Hematopoietic multipotent progenitor cell treated with erythropoietin and hydrocortisone succinate and interleukin-3 and kit ligand, for 17 days (in vitro differentiated cells): Measurements from ENCODE around the gene CACNA1B.
"Not testable (repeated sequence)": the region's sequence is repeated elsewhere in the genome, so short reads cannot be mapped to it uniquely, and the experiment has no call there.

ENCODE experiments used
- DNase-seq: peaks from one replicate; pipeline ENCODE4 v3.0.0-alpha.2; 2015; ENCODE audit warnings: low spot score

The CACNA1B gene

GRCh38 chr9:138073408-138073807 is 195.8 kb downstream of the CACNA1B start:
- no peak for DNase-seq

GRCh38 chr9:138073808-138074207 is 196.2 kb downstream of the CACNA1B start:
- no peak for DNase-seq

DNA sequence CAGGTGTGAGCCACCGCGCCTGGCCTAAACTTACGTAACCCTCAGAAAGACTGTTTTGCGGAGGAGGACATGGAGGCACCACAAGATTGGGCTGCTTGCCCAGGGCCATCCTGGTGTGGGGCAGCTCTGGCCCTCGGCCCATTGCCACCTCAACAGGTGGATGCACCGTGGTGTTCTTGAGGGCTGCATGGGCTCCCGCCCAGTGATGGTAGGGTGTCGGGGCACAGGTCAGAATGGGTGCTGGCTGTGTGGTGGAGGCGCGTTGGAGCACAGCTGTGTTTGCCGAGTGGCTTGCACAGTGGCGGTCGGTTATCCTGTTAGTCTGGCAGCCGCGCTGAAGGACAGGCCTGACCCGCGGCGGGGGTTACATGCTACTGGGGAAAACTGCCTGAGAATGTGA is 196.9 kb downstream of the CACNA1B start:
- no peak for DNase-seq

GRCh38 chr9:138075496-138075895 is 197.9 kb downstream of the CACNA1B start:
- DNase-seq: no peak

DNA sequence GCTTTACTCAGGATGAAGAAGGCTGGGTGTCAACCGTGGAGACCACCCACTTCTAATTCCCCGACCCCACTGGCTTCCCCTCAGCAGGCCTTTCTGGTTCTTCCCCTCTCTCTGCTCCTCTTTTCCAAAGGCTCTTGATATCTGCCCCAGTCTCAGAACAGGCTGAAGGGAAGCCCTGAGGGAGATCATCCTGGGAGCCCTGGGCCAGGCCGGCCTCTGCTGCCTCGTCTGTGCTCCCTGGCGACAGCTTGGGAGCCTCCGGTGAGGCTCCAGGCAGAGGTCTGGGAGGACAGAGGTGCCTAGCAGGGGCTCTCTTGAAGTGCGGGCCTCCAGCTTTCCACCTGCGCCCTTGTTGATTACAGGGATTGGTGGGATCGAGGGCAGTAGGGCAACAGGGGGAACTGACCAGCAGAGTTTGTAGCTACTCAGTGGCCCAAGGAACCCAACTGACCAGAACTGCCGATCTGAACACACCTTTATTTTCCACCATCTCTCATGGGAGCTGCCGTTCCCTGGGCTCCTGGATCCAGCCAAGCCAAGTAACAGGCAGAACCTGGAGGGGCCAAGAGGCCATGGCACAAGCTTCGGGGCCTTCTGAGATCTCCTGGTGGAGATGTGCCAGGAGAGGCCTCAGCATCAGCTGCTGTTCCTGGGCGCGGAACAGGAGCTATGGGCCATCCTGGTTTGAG is 198.5 kb downstream of the CACNA1B start:
- DNase-seq: no peak

GRCh38 chr9:138076650-138077009 is 199.0 kb downstream of the CACNA1B start:
- no peak for DNase-seq

DNA sequence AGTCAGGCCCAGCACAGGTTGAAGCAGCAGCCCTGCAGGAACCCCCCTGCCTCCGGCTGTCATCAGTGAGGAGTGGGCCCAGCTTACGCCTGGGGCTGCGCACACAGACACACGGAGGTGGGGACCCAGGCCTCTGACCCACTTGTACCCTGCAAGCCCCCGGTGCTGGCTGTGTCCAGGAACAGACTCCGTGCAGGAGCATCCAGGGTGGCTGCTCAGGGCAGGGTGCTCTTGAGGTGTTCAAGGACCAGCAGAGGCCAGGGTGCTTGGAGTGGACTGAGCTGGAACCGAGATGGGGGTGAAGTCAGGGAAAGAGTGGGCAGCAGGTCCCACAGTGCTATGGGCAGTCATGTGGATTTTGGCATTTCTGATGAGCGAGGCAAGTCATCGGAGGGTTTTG is 199.5 kb downstream of the CACNA1B start:
- no peak for DNase-seq

GRCh38 chr9:138077898-138078540 is 200.4 kb downstream of the CACNA1B start:
- DNase-seq: no peak

GRCh38 chr9:138078846-138079245 is 201.3 kb downstream of the CACNA1B start:
- no peak for DNase-seq

DNA sequence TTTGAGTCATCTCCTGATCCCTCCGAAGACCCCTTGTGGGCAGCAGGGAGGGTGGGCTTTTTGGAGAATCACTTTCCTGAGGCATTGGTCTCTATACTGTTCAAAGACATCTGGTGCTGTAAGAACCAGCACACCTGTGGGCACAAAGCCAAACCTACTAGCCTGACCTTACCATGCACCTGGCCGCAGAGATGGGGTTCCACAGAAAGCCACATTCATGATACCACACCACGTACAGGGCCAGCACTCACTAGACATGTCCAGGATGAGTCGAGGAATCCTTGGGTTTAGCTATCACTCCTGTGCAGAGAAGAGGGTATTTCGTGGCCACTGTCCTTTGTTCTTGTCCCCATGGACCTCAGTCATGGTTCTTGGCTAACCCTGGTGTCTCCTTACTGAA is 203.4 kb downstream of the CACNA1B start:
- DNase-seq: no peak

GRCh38 chr9:138082918-138083636 is 205.5 kb downstream of the CACNA1B start:
- no peak for DNase-seq

DNA sequence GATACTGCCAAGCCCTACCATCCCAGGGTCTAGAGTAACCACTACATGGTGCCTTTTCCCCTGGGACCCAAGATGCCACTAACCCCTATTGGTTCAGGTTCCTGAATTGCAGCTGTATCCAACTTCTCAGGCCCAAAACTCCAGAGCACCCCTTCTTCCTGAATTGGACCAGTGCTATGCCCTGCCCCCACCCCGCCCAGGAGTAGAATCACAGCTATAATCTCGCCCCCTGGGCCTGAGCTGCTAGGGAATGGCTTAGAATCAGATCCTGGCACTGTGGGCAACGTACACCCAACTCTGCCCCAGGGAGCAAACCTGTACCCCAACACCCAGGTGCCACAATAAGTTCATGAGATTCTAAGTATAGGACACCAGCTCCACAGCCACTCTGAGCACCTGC is 206.3 kb downstream of the CACNA1B start:
- DNase-seq: no peak

- no peak for DNase-seq
Measured at GRCh38 chr9:138085568-138085967, 208.0 kb downstream of the CACNA1B start.

DNA sequence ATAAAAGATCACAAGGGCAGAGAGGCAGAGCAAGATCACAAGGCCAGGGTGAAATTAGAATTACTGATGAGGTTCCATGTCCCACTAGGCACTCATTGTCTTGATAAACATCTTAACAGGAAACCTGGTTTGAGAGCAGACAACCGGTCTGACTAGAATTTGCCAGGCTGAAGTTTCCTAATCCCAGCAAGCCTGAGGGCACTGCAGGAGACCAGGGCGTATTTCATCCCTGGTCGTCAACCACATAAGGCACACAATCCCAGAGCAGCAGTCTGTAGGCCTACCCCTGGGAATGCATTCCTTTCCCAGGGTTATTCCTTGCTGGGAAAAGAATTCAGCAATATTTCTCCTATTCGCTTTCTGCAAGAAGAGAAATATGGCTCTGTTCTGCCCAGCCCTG is 214.5 kb downstream of the CACNA1B start:
- not testable (repeated sequence) for DNase-seq

- DNase-seq: no peak
Measured at GRCh38 chr9:138094028-138094427, 216.4 kb downstream of the CACNA1B start.

- no peak for DNase-seq
Measured at GRCh38 chr9:138095813-138096518, 218.4 kb downstream of the CACNA1B start.

DNA sequence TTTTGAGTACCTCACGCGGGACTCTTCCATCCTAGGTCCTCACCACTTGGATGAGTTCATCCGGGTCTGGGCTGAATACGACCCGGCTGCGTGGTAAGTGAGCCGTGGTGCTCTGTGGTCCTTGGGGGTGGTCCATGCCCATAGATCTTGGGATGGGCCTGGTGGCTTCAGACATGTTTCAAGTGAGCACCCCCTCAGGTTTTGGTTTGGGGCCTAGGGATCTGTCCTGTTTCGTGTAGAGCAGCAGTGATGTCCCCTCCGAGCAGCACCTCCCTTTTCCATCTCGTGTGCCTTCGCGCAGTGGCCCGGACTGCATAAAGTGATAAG is 218.9 kb downstream of the CACNA1B start:
- DNase-seq: no peak

GRCh38 chr9:138097501-138097991 is 220.0 kb downstream of the CACNA1B start:
- DNase-seq: no peak

GRCh38 chr9:138098116-138098907 is 220.7 kb downstream of the CACNA1B start:
- no peak for DNase-seq

- DNase-seq: no peak
Measured at GRCh38 chr9:138098908-138099791, 221.6 kb downstream of the CACNA1B start.
